Karpas-422 (cell line): ENCODE results near the gene SLC37A4. TPM values are rescaled to one million over a fixed set of nuclear protein-coding genes. Genes with fewer than 3 reads are reported as not detected.
A peak's percentile ranks its signal among the peaks of the same experiment; 100 is the strongest.

Experiments used
- DNase-seq: peaks from one replicate; pipeline ENCODE4 v3.0.0-alpha.2; 2015
- H2AFZ ChIP-seq: fragments of 200-600 bp; sonication (generic); 2 replicates; pipeline ENCODE4 v1.6.1; 2014; ENCODE audit warnings: antibody characterized with exemption, low read length, mixed read lengths
- H3K27ac ChIP-seq: fragments of 200-600 bp; sonication (generic); 2 replicates; pipeline ENCODE4 v1.5.1; 2014; ENCODE audit warnings: mild to moderate bottlenecking, low read length, moderate library complexity
- H3K27me3 ChIP-seq: fragments of 200-600 bp; sonication (generic); 2 replicates; pipeline ENCODE4 v1.6.1; 2014; ENCODE audit warnings: low read length, mixed read lengths
- H3K36me3 ChIP-seq: fragments of 200-600 bp; sonication (generic); 2 replicates; pipeline ENCODE4 v1.6.1; 2014; ENCODE audit warnings: low read length, mixed read lengths; ENCODE audit not compliant: insufficient read depth
- H3K4me1 ChIP-seq: fragments of 200-600 bp; sonication (generic); 2 replicates; pipeline ENCODE4 v1.6.1; 2014; ENCODE audit warnings: mild to moderate bottlenecking, low read length, mixed read lengths
- H3K4me2 ChIP-seq: fragments of 200-600 bp; sonication (generic); 2 replicates; pipeline ENCODE4 v1.6.1; 2014; ENCODE audit warnings: low read length, low read depth, mild to moderate bottlenecking; ENCODE audit not compliant: poor library complexity, severe bottlenecking
- H3K4me3 ChIP-seq: fragments of 200-600 bp; sonication (generic); 2 replicates; pipeline ENCODE4 v1.5.1; 2014; ENCODE audit warnings: mild to moderate bottlenecking, antibody characterized with exemption, low read length, mixed read lengths
- H3K79me2 ChIP-seq: fragments of 200-600 bp; sonication (generic); 2 replicates; pipeline ENCODE4 v1.6.1; 2014; ENCODE audit warnings: mild to moderate bottlenecking, low read length, mixed read lengths
- H3K9ac ChIP-seq: fragments of 200-600 bp; sonication (generic); 2 replicates; pipeline ENCODE4 v1.6.0; 2014; ENCODE audit warnings: low read length
- H3K9me2 ChIP-seq: fragments of 200-600 bp; sonication (generic), shearing (Covaris generic); replicated peaks from 2 replicates; pipeline ENCODE4 v1.6.0; 2014; ENCODE audit warnings: mild to moderate bottlenecking, low read length, moderate library complexity; ENCODE audit not compliant: insufficient read depth
- H3K9me3 ChIP-seq: fragments of 300-700, 200-600 bp; sonication (generic); 2 replicates; pipeline ENCODE4 v1.6.1; 2014; ENCODE audit warnings: low read length, mixed read lengths
- H4K20me1 ChIP-seq: fragments of 200-600 bp; sonication (generic); 2 replicates; pipeline ENCODE4 v1.6.1; 2014; ENCODE audit warnings: mild to moderate bottlenecking, antibody characterized with exemption, low read length, low read depth; ENCODE audit not compliant: insufficient read depth
- total RNA-seq: library from RNA; depleted of rRNA; stranded (reverse); fragments of >200 nt; shearing (Covaris generic); gene quantifications from 2 replicates; pipeline ENCODE4 v1.2.3, GENCODE V29; 2014; ENCODE audit warnings: low replicate concordance; rRNA removed

SLC37A4 gene
- total RNA-seq = 4.7 and 7.4 TPM in 2 replicates

DNA sequence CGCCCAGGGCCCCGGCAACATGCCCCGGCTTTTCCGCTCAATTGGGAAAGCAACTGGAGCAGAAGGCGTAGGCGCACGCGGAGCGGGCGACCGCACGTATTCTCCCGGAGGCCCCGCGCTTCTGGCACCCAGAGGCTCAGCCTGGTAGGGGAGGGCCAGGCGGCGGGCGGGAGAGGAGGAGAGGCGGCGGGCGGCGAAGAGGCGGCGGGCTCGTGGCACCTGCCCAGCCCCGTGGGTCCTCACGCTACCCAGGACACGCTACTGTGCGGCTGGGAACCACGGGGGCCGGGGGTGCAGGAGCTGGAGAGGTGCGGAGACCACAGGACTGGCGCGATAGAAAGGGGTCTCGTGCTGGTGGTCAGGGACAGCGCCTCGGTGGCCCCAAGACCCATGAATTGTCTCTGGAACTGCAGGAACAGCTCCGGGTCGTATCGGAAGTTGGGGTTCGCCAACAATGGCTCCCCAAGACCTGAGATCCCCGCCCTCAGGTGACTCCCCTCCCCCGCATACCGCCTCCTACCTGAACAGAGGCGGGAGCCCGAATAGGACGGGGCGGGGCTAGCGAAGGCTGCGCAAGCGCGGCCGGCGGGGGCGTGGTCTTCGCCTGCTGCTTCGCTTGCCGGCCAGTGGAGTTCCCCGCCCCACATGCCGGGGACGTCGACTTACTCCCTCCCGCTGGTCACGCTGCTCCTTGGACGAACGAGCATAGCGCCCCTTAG lies at the start of gene SLC37A4:
TSS of gene SLC37A4 (minus strand) at position 549 of the 719 bp plus-strand sequence.
- no peak within 1 kb of the TSS for H3K27ac ChIP-seq
- H2AFZ ChIP-seq = peak within 1 kb of the TSS; percentile 62; the same call in 1 of the 2 replicates
- peaks cover 10% of the 10 kb centered on the region; the same call in 1 of the 2 replicates for H3K79me2 ChIP-seq
- peak within 1 kb of the TSS; percentile 82 for H3K4me2 ChIP-seq
- H4K20me1 ChIP-seq = no peaks in the 10 kb centered on the region
- H3K27me3 ChIP-seq = no peaks in the 10 kb centered on the region
- DNase-seq = peak; percentile 96
- peak within 1 kb of the TSS; percentile 89 for H3K4me3 ChIP-seq
- no peaks in the 10 kb centered on the region for H3K9me3 ChIP-seq
- peak within 1 kb of the TSS; percentile 77 for H3K9ac ChIP-seq
- H3K36me3 ChIP-seq = no peaks in the 10 kb centered on the region
- no peaks in the 10 kb centered on the region for H3K9me2 ChIP-seq
- peaks cover 20% of the 10 kb centered on the region for H3K4me1 ChIP-seq

DNA sequence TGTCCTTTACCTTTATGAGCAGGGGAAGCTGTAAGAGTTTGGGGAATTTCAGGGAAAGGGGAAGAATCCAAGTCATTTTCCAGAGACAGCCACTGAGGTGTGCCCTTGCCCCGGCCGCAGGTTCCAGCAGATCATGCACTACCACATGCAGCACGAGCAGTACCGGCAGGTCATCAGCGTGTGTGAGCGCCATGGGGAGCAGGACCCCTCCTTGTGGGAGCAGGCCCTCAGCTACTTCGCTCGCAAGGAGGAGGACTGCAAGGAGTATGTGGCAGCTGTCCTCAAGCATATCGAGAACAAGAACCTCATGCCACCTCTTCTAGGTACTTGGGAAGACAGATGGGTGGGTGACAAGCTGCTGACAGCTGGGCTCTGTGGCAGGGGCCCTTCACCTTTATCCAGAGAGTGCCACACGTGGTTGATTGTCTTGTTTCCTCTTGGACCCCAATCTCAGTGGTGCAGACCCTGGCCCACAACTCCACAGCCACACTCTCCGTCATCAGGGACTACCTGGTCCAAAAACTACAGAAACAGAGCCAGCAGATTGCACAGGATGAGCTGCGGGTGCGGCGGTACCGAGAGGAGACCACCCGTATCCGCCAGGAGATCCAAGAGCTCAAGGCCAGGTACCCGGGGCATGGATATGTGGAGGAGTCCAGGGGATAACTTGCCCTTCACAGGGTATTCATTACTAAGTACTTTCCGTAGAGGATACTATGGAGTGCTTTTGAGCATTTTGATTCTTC lies 48.2 kb upstream of the SLC37A4 start:
- Histone ChIP-seq H3K36me3 (no peaks in the 10 kb centered on the region), H2AFZ (no peak overlapping the region), H3K9me3 (no peaks in the 10 kb centered on the region), H3K9ac (no peak overlapping the region), H3K4me2 (no peak overlapping the region), H4K20me1 (no peaks in the 10 kb centered on the region), H3K27me3 (no peaks in the 10 kb centered on the region), H3K27ac (no peak overlapping the region), H3K9me2 (no peaks in the 10 kb centered on the region), H3K4me1 (no peaks in the 10 kb centered on the region), H3K4me3 (no peak overlapping the region), H3K79me2 (no peaks in the 10 kb centered on the region)
- DNase-seq = no peak

DNA sequence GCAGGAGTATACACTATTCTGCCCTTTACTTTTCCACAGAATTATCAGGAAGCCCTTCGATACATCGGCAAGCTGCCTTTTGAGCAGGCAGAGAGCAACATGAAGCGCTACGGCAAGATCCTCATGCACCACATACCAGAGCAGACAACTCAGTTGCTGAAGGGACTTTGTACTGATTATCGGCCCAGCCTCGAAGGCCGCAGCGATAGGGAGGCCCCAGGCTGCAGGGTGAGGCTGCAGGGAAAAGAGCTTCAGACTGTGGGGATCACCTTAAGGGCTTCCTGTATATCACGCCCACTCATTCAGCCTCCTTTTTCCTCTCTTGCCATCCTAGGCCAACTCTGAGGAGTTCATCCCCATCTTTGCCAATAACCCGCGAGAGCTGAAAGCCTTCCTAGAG lies 47.2 kb upstream of the SLC37A4 start:
- Histone ChIP-seq H4K20me1 (no peaks in the 10 kb centered on the region), H3K4me1 (no peaks in the 10 kb centered on the region), H3K9ac (no peak overlapping the region), H3K27ac (no peak overlapping the region), H3K4me2 (no peak overlapping the region), H3K36me3 (no peaks in the 10 kb centered on the region), H3K9me2 (no peaks in the 10 kb centered on the region), H3K79me2 (no peaks in the 10 kb centered on the region), H3K27me3 (no peaks in the 10 kb centered on the region), H3K9me3 (no peaks in the 10 kb centered on the region), H2AFZ (no peak overlapping the region), H3K4me3 (no peak overlapping the region)
- no peak for DNase-seq

DNA sequence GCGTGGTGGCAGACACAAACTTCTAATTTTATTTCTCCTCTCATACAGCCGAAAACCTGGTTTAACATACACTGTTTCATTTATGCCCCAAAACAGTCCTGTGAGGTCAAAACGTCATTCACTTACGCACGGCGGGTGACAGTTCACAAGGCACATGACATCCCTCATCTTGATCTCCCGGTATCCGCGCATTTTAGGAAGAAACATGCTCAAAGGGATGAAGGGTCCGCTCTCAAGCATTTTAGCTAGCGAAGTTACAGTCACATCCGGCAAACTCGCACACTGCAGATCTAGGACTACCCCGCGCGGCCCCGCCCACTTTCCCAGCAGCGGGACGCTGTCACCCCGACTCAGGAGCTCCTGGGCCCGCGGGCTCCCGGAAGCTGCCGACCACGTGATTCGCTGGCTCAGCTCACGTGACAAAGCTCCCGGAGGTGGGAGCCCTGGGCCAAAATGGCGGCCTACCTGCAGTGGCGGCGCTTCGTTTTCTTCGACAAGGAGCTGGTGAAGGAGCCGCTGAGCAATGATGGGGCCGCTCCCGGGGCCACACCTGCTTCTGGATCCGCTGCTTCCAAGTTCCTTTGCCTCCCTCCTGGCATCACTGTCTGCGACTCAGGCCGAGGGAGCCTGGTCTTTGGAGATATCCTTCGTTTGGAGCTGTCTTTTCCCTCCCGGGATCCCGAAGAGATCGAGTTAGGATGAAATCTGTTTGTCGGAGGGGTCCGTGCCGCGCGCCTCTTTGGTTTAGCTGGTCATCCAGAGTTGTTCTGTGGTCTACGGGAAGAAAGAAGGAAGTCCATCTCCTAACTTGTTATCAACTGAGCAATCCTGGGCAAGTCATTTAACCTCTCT lies 36.9 kb upstream of the SLC37A4 start, which contains the start of gene VPS11:
TSS of gene VPS11 (plus strand) at position 448 of the 852 bp plus-strand sequence. CDS start at position 454, 6 bp downstream.
- H3K9ac ChIP-seq = peak within 1 kb of the TSS; percentile 73
- H3K27ac ChIP-seq = no peak within 1 kb of the TSS; the same call in 1 of the 2 replicates
- H3K36me3 ChIP-seq = no peaks in the 10 kb centered on the region
- DNase-seq = peak; percentile 95
- no peaks in the 10 kb centered on the region for H3K9me3 ChIP-seq
- H3K4me2 ChIP-seq = peak within 1 kb of the TSS; percentile 61
- H4K20me1 ChIP-seq = no peaks in the 10 kb centered on the region
- no peaks in the 10 kb centered on the region for H3K27me3 ChIP-seq
- H3K4me1 ChIP-seq = peaks cover 8% of the 10 kb centered on the region
- 0 out of 2 replicates have a peak within 1 kb of the TSS, but pooled peaks have one; percentile 23 for H2AFZ ChIP-seq
- peaks cover 23% of the 10 kb centered on the region for H3K79me2 ChIP-seq
- H3K4me3 ChIP-seq = peak within 1 kb of the TSS; percentile 71
- H3K9me2 ChIP-seq = no peaks in the 10 kb centered on the region

DNA sequence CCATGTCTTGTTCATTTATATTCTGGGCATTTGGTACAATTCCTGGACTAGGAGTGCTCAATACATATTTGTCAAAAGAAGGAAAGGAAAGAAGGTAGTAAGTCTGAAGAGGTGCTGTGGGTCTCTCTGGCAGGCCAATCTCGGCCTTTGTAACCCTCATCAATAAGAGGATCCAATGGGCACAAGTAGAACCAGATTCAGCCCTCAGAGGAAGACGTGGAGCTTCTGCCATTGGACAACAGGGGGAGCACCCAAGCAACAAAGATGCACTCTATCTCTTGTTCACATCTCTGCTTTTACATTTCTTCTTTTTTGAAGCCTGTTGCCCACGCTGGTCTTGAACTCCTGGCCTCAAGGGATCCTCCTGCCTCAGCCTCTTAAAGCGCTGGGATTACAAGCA lies 34.7 kb upstream of the SLC37A4 start:
- DNase-seq = peak; percentile 68
- Histone ChIP-seq H3K4me3 (no peak overlapping the region), H3K36me3 (no peaks in the 10 kb centered on the region), H4K20me1 (no peaks in the 10 kb centered on the region), H3K9ac (no peak overlapping the region), H3K79me2 (peaks cover 23% of the 10 kb centered on the region), H2AFZ (no peak overlapping the region), H3K27me3 (no peaks in the 10 kb centered on the region), H3K9me3 (no peaks in the 10 kb centered on the region), H3K27ac (no peak overlapping the region), H3K4me1 (peaks cover 8% of the 10 kb centered on the region), H3K4me2 (no peak overlapping the region), H3K9me2 (no peaks in the 10 kb centered on the region)

DNA sequence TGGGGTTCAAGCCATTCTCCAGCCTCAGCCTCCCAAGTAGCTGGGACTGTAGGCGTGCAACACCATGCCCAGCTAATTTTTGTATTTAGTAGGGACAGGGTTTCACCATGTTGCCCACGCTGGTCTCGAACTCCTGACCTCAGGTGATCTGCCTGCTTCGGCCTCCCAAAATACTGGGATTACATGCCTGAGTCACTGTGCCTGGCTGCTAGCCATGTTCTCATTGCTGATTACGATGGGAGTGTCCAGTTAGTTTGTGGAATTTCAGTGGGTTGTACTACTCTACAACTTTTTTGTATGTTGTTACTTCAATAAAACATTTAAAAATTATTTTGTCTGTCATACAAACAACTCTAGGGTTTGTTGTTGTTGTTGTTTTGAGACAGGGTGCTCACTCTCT lies 32.1 kb upstream of the SLC37A4 start:
- Histone ChIP-seq H3K9me3 (no peaks in the 10 kb centered on the region), H3K9me2 (no peaks in the 10 kb centered on the region), H3K4me2 (no peak overlapping the region), H4K20me1 (no peaks in the 10 kb centered on the region), H3K79me2 (peaks cover 16% of the 10 kb centered on the region), H3K4me3 (no peak overlapping the region), H3K4me1 (peaks cover 14% of the 10 kb centered on the region), H3K27me3 (no peaks in the 10 kb centered on the region), H3K27ac (no peak overlapping the region), H3K36me3 (no peaks in the 10 kb centered on the region), H3K9ac (no peak overlapping the region), H2AFZ (no peak overlapping the region)
- DNase-seq = no peak

DNA sequence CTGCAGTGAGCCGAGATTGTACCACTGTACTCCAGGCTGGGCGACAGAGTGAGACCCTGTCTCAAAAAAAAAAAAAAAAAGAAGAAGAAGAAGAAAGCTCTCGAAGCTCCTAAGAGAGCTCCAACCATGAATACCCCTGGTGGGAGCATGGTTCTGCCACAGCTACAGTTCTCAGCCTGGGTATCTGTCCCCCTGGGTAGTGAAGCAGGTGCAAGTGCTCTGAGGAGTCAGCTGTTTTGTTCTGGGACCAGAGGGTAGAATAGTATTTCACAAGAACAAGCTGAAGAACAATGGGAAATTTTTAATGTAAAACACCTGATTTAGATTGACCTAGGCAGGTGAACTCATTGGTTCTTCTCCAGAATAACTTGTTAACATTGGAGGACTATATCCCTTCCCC lies 30.6 kb upstream of the SLC37A4 start:
- no peaks in the 10 kb centered on the region for H3K9me3 ChIP-seq
- H3K9ac ChIP-seq = no peak overlapping the region
- peaks cover 21% of the 10 kb centered on the region for H3K79me2 ChIP-seq

More for the DNA sequence above, 30.6 kb upstream of the SLC37A4 start:
- H3K27ac ChIP-seq = no peak overlapping the region
- no peak overlapping the region for H2AFZ ChIP-seq
- no peak overlapping the region for H3K4me2 ChIP-seq
- H3K4me3 ChIP-seq = no peak overlapping the region
- DNase-seq = no peak
- peaks cover 10% of the 10 kb centered on the region for H3K4me1 ChIP-seq
- no peaks in the 10 kb centered on the region for H3K9me2 ChIP-seq
- no peaks in the 10 kb centered on the region for H3K36me3 ChIP-seq
- no peaks in the 10 kb centered on the region for H3K27me3 ChIP-seq
- no peaks in the 10 kb centered on the region for H4K20me1 ChIP-seq
